Mammary epithelial cell (primary cell): ENCODE results near the gene MAP7D3.

ENCODE experiments used
- EZH2 ChIP-seq: IDR thresholded peaks from 2 replicates; pipeline ENCODE4 v1.6.1; 2012; ENCODE audit warnings: low read length, inconsistent platforms, borderline replicate concordance
- TF ChIP-seq, protein P1 (sequence below), 2 donors: IDR thresholded peaks in 1 of 2; conservative IDR thresholded peaks in 1 of 2; 2 replicates each; pipeline ENCODE4 v1.5.1; 2011 to 2012; ENCODE audit warnings: inconsistent platforms in 2 of 2, low read length in 2 of 2, mild to moderate bottlenecking in 2 of 2, control low read depth in 1 of 2, low read depth in 1 of 2; ENCODE audit not compliant: insufficient read depth in 1 of 2; ENCODE audit errors: extremely low read depth in 1 of 2

DNA sequence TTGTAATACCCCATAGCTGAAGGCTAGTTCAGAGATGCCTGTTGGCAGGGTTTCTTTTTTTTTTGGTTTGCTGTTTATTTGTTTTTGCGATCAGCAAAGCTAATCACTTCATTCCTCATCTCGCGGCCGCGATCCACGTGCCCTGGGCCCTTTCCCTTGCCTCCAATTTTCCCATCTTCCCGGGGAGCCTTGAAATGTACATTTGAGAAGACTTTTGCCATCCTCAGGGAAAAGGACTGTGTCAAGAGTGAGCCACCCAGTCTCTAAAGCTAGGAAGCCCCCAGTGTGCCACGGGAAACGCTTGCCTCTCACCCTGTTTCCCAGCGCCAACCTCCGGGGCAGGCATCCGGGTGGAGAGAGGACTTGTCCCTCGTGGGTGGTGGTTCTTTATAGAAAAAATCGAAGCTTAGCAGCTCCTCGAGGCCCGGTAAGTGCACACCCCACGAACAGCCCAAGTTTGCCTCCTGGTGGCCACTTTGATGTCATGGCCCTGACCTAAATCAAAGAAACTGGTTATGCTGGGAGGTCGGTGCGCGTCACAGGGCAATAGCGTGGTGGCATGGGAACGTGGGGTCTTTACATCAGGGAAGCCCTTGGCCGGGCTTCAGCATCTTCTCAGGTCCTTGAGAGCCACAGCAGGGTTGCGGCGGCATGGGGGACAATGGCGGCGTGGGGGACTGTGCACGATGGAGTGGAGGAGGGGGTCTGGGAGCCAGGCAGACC, 42.0 kb downstream of the MAP7D3 start:
- TF ChIP-seq, protein P1, sequence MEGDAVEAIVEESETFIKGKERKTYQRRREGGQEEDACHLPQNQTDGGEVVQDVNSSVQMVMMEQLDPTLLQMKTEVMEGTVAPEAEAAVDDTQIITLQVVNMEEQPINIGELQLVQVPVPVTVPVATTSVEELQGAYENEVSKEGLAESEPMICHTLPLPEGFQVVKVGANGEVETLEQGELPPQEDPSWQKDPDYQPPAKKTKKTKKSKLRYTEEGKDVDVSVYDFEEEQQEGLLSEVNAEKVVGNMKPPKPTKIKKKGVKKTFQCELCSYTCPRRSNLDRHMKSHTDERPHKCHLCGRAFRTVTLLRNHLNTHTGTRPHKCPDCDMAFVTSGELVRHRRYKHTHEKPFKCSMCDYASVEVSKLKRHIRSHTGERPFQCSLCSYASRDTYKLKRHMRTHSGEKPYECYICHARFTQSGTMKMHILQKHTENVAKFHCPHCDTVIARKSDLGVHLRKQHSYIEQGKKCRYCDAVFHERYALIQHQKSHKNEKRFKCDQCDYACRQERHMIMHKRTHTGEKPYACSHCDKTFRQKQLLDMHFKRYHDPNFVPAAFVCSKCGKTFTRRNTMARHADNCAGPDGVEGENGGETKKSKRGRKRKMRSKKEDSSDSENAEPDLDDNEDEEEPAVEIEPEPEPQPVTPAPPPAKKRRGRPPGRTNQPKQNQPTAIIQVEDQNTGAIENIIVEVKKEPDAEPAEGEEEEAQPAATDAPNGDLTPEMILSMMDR (conservative IDR thresholded peaks at IDR 0.05 in 1 of 2, IDR thresholded peaks at IDR 0.05 in 1 of 2; ENCODE audit: extremely low read depth in 1 of 2, insufficient read depth in 1 of 2, low read depth in 1 of 2, low read length in 2 of 2), result peak; percentile 27 to 55
- no peak for TF ChIP-seq EZH2
